Neutrophil (primary cell): ENCODE data around the gene EXOC6.

Experiments
- H3K27ac ChIP-seq: fragments of 200-600 bp; sonication (generic); 2 replicates; pipeline ENCODE4 v1.5.1; 2016; ENCODE audit warnings: mild to moderate bottlenecking, moderate library complexity
- H3K27me3 ChIP-seq: fragments of 200-600 bp; sonication (generic); 2 replicates; pipeline ENCODE4 v1.6.0; 2016; ENCODE audit warnings: mild to moderate bottlenecking
- H3K36me3 ChIP-seq: fragments of 200-600 bp; sonication (generic); 2 replicates; pipeline ENCODE4 v1.5.1; 2017
- H3K4me1 ChIP-seq, 2 experiments: fragments of 200-600 bp in 1 of 2; sonication (generic) in 1 of 2; 1 replicate in 1 of 2; 2 replicates in 1 of 2; pipeline versions ENCODE4 v1.5.1 to v1.6.1; 2013 to 2016; ENCODE audit warnings: low read depth in 1 of 2, low read length in 1 of 2, mild to moderate bottlenecking in 1 of 2, moderate library complexity in 1 of 2; ENCODE audit not compliant: control insufficient read depth in 1 of 2, insufficient read depth in 1 of 2
- H3K4me3 ChIP-seq, 2 experiments: fragments of 200-600 bp in 1 of 2; sonication (generic) in 1 of 2; 1 replicate in 1 of 2; 2 replicates in 1 of 2; pipeline ENCODE4 v1.5.1; 2013 to 2016; ENCODE audit warnings: low read depth in 1 of 2, low read length in 1 of 2, mild to moderate bottlenecking in 1 of 2, moderate library complexity in 1 of 2
- H3K9me3 ChIP-seq: fragments of 200-600 bp; sonication (generic); 2 replicates; pipeline ENCODE4 v1.5.1; 2016
- TF ChIP-seq, protein P1 (sequence below): fragments of 200-600 bp; sonication (generic); IDR thresholded peaks from 2 replicates; pipeline ENCODE4 v1.5.1; 2016; ENCODE audit warnings: antibody characterized with exemption

EXOC6 gene

DNA sequence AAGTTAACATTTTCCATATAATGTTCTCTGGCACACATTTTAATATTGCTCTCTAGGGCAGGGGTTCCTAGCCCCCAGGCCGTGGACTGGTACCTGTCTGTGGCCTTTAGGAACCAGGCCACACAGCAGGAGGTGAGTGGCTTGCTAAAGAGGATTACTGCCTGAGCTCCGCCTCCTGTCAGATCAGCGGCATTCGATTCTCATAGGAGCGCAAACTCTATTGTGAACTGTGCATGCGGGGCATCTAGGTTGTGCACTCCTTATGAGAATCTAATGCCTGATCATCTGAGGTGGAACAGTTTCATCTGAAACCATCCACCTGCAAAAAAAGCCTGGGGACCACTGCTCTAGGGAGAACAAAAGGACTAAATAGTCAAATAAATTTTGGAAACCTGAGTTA lies 65.7 kb downstream of the EXOC6 start:
- TF ChIP-seq, protein P1, sequence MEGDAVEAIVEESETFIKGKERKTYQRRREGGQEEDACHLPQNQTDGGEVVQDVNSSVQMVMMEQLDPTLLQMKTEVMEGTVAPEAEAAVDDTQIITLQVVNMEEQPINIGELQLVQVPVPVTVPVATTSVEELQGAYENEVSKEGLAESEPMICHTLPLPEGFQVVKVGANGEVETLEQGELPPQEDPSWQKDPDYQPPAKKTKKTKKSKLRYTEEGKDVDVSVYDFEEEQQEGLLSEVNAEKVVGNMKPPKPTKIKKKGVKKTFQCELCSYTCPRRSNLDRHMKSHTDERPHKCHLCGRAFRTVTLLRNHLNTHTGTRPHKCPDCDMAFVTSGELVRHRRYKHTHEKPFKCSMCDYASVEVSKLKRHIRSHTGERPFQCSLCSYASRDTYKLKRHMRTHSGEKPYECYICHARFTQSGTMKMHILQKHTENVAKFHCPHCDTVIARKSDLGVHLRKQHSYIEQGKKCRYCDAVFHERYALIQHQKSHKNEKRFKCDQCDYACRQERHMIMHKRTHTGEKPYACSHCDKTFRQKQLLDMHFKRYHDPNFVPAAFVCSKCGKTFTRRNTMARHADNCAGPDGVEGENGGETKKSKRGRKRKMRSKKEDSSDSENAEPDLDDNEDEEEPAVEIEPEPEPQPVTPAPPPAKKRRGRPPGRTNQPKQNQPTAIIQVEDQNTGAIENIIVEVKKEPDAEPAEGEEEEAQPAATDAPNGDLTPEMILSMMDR: no peak
- Histone ChIP-seq H3K36me3 (peaks cover 52% of the 10 kb centered on the region), H3K27ac (no peak overlapping the region), H3K9me3 (no peaks in the 10 kb centered on the region), H3K27me3 (no peaks in the 10 kb centered on the region), H3K4me1 (no peaks in the 10 kb centered on the region), H3K4me3 (no peak overlapping the region)

DNA sequence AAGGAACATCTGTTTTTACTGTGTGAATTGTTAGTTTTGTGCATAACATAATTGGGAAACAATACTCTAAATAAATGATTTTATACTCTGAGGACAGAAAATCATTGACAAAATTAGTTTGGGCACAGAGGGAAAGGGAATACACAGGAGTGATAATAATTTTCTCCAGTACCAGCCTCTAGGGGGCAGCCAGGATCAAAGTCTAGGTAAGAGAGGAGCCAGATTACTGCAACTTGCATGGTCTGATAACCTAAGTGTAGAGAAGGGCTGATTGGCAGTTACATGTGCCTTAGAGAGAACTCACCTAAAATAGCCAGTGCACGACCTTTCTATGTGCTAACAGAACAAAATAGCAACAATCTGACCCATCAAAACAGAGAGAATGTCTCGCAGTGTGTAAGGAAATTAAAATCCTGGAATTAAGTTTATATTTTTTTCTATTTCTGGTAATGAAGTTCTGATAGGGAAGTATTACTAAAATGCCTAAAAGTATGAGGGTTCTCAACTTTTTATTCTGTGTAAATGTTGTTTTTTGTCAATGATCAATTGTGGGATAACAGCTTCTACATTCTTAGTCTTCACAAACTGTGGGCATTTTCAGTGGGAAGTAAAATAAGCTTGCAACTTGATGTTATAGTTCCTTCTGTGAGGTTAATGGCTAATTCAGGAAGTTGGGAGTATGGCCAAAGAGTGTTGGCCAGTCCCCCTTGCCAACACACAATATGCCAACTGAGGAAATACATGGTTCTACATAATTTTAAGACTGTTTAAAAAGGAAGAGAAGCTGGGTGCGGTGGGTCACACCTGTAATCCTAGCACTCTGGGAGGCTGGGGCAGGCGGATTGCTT lies 66.4 kb downstream of the EXOC6 start:
- Histone ChIP-seq H3K36me3 (peaks cover 52% of the 10 kb centered on the region), H3K27ac (peak overlapping the region; percentile 12), H3K27me3 (no peaks in the 10 kb centered on the region), H3K4me3 (no peak overlapping the region), H3K4me1 (no peaks in the 10 kb centered on the region), H3K9me3 (no peaks in the 10 kb centered on the region)
- TF ChIP-seq, protein P1: peak; percentile 38

DNA sequence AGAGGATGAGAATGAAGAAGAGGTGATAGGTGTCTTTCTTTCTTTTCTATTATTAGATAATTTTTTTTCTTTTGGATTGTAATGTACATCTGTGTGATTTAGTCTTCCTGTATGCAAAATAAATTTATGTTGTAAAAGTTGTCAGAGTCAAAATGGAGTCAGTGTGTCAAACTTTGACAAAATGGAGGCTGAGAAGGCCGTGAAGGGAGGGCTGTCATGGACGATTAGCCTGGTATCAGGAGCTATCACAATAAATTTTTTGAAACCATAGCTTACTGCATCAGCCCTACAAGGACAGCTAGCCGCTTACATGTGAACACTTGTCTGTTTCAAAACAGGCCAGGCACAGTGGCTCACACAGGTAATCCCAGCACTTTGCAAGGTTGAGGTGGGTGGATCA lies 67.6 kb downstream of the EXOC6 start:
- H3K27ac ChIP-seq: no peak overlapping the region
- no peaks in the 10 kb centered on the region for H3K4me1 ChIP-seq
- H3K4me3 ChIP-seq: no peak overlapping the region
- peaks cover 49% of the 10 kb centered on the region for H3K36me3 ChIP-seq
- no peaks in the 10 kb centered on the region for H3K9me3 ChIP-seq
- no peaks in the 10 kb centered on the region for H3K27me3 ChIP-seq
- TF ChIP-seq, protein P1: no peak

DNA sequence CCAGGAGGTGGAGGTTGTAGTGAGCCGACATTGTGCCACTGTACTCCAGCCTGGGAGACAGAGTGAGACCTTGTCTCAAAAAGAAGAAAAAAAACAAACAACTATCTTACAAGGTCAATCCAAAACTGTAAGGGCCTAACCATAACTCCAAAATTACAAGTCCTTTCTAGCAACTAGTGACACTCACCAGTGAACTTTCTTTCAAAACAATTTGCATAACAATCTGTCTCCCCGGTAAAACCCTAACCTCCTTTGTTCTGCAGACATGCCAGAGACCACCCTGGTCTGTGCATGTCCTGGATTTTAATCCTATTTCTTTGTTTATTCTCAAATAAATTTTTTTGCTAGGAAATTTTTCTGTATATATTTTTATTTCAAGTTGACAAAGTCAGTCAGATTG lies 68.1 kb downstream of the EXOC6 start:
- H3K4me1 ChIP-seq: no peaks in the 10 kb centered on the region
- TF ChIP-seq, protein P1: no peak
- H3K27me3 ChIP-seq: no peaks in the 10 kb centered on the region
- H3K27ac ChIP-seq: no peak overlapping the region
- peaks cover 43% of the 10 kb centered on the region for H3K36me3 ChIP-seq
- no peaks in the 10 kb centered on the region for H3K9me3 ChIP-seq
- H3K4me3 ChIP-seq: no peak overlapping the region

DNA sequence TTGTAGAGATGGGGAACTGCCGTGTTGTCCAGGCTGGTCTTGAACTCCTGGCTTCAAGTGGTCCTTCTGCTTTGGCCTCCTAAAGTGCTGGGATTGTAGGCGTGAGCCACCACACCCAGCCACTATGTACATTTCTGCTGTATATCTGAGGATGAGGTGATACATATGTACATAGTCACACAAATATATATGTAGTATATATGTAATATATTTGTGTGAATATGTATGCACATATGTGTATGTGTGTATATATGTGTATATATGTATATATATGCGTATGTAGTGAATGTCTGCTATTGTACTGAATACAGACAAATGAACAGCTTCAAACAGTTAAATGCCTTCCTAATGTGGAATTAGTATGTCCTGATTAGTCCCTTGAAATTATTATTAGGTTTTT lies 70.3 kb downstream of the EXOC6 start:
- no peaks in the 10 kb centered on the region for H3K27me3 ChIP-seq
- TF ChIP-seq, protein P1: no peak
- no peak overlapping the region for H3K27ac ChIP-seq
- H3K4me1 ChIP-seq: no peaks in the 10 kb centered on the region
- no peaks in the 10 kb centered on the region for H3K9me3 ChIP-seq
- no peak overlapping the region for H3K4me3 ChIP-seq
- H3K36me3 ChIP-seq: peaks cover 37% of the 10 kb centered on the region
